ENCODE results near the gene NAALADL1. TPM values are rescaled to one million over a fixed set of nuclear protein-coding genes. Genes with fewer than 3 reads are reported as not detected.
A peak's percentile ranks its signal among the peaks of the same experiment; 100 is the strongest.

The NAALADL1 gene
- total and polyA plus RNA-seq, 9 of the 15 experiments (the other 6 are each of a cell fraction or from before 2014, with no cell fraction given): 0.06 to 0.72 (median 0.22) TPM; not detected in 4

- peak overlapping the region; percentile 81 for H2AFZ ChIP-seq (ENCODE audit: low read depth, low read length)
- H3K36me3 ChIP-seq (ENCODE audit: control insufficient read depth, insufficient read depth, low read length): no peaks in the 10 kb centered on the region
- ATAC-seq (peak; percentile 49), FAIRE-seq (peak; percentile 88), DNase-seq (ENCODE audit: extremely low read depth in 1 of 4, low spot score in 3 of 4) (peak; percentile 64 to 68 (median 65))
- intact Hi-C loops (cut with micrococcal nuclease): no loop called here
- no peak overlapping the region for H3K4me3 ChIP-seq
- H3K4me1 ChIP-seq (replicated peaks in 1 of 2; ENCODE audit: control insufficient read depth in 2 of 2, insufficient read depth in 2 of 2, low read length in 2 of 2): peaks cover 23% of the 10 kb centered on the region in 2 experiments; a peak in 4 of 5 replicates
- peak overlapping the region; percentile 68 for H3K4me2 ChIP-seq (ENCODE audit: insufficient read depth, low read length)
- POLR2A ChIA-PET: interaction anchor here (0.7 to 1.4 kb wide), 7 partner anchors 9 to 425 kb away, joined by 3 to 6 read pairs (median 3); partner anchors contain the start of genes ARL2 and NEAT1
- in situ Hi-C loops (cut with MboI): loop anchor here (5.0 kb wide), 1 partner anchor 151 kb away; no protein-coding TSS in a partner anchor
- no peaks in the 10 kb centered on the region for H3K79me2 ChIP-seq (ENCODE audit: control insufficient read depth, insufficient read depth, low read length)
- H4K20me1 ChIP-seq (replicated peaks; ENCODE audit: control insufficient read depth, insufficient read depth, low read length): no peaks in the 10 kb centered on the region
- no TSS peak for BruUV-seq (replicated peaks)
- CTCF ChIA-PET (ENCODE audit: low intra/inter-chr PET ratio): no interaction called here
- peak overlapping the region; percentile 55 for H3K27ac ChIP-seq (ENCODE audit: extremely low read depth, low read depth, low read length)
- WGBS (ENCODE audit: insufficient coverage, low coverage, missing lambda C conversion rate): 0% methylated on average over 1 of the region's 1 CpG
- H3K9me3 ChIP-seq (replicated peaks; ENCODE audit: control insufficient read depth, insufficient read depth, low read depth, low read length): no peaks in the 10 kb centered on the region
- H3K27me3 ChIP-seq (ENCODE audit: control insufficient read depth in 2 of 2, insufficient read depth in 2 of 2, low read length in 2 of 2): no peaks in the 10 kb centered on the region
- no peaks in the 10 kb centered on the region for H3K9me1 ChIP-seq (ENCODE audit: control insufficient read depth, insufficient read depth, low read length)
- H3K9ac ChIP-seq (ENCODE audit: insufficient read depth in 1 of 2, low read depth in 2 of 2, low read length in 2 of 2): peak overlapping the region in 1 of 2 experiments; percentile 42; a peak in 1 of 4 replicates
- TF ChIP-seq, protein P1, sequence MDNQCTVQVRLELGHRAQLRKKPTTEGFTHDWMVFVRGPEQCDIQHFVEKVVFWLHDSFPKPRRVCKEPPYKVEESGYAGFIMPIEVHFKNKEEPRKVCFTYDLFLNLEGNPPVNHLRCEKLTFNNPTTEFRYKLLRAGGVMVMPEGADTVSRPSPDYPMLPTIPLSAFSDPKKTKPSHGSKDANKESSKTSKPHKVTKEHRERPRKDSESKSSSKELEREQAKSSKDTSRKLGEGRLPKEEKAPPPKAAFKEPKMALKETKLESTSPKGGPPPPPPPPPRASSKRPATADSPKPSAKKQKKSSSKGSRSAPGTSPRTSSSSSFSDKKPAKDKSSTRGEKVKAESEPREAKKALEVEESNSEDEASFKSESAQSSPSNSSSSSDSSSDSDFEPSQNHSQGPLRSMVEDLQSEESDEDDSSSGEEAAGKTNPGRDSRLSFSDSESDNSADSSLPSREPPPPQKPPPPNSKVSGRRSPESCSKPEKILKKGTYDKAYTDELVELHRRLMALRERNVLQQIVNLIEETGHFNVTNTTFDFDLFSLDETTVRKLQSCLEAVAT (IDR thresholded peaks at IDR 0.05): peak in 1 of 2 experiments; percentile 100; a peak in 2 of 4 replicates
- no peak for TF ChIP-seq MBD1 (CRISPR knock-in tag; IDR thresholded peaks at IDR 0.05)
- TF ChIP-seq FIP1L1 (IDR thresholded peaks at IDR 0.05; ENCODE audit: low read depth, low read length, poor library complexity, severe bottlenecking): no peak
- peak in 1 of 2 experiments; percentile 95; a peak in 2 of 4 replicates for TF ChIP-seq ZMIZ1 (IDR thresholded peaks at IDR 0.05; ENCODE audit: low read depth in 2 of 2, low read length in 2 of 2)
- peak; percentile 94 for TF ChIP-seq NCOA4 (IDR thresholded peaks at IDR 0.05; ENCODE audit: partially characterized antibody)
- TF ChIP-seq EHMT2 (IDR thresholded peaks at IDR 0.05): peak; percentile 36; the same call in 1 of the 2 replicates
- peak; percentile 87 for TF ChIP-seq L3MBTL2 (IDR thresholded peaks at IDR 0.05)
- no peak for TF ChIP-seq ZNF232 (CRISPR knock-in tag; IDR thresholded peaks at IDR 0.05)
- TF ChIP-seq HLTF (IDR thresholded peaks at IDR 0.05): 0 out of 2 replicates have a peak, but pooled peaks have one; percentile 23
- TF ChIP-seq, protein P2, sequence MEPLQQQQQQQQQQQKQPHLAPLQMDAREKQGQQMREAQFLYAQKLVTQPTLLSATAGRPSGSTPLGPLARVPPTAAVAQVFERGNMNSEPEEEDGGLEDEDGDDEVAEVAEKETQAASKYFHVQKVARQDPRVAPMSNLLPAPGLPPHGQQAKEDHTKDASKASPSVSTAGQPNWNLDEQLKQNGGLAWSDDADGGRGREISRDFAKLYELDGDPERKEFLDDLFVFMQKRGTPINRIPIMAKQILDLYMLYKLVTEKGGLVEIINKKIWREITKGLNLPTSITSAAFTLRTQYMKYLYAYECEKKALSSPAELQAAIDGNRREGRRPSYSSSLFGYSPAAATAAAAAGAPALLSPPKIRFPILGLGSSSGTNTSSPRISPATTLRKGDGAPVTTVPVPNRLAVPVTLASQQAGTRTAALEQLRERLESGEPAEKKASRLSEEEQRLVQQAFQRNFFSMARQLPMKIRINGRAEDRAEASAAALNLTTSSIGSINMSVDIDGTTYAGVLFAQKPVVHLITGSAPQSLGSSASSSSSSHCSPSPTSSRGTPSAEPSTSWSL (CRISPR knock-in tag; IDR thresholded peaks at IDR 0.05; ENCODE audit: borderline replicate concordance): no peak
Observed at GRCh38 chr11:64998141-64998540, 60.2 kb downstream of the NAALADL1 start.

Measured in K562 (cell line).